Measurements from ENCODE around the gene PLN. TPM values are rescaled to one million over a fixed set of nuclear protein-coding genes. Genes with fewer than 3 reads are reported as not detected.

The PLN gene
- total and polyA plus RNA-seq, 9 of the 15 experiments (the other 6 are each of a cell fraction or from before 2014, with no cell fraction given): 0.03 to 0.30 (median 0.03) TPM; not detected in 6

- TF ChIP-seq CREB5 (CRISPR knock-in tag; IDR thresholded peaks at IDR 0.05) (no peak), MAZ (CRISPR knock-in tag; conservative IDR thresholded peaks at IDR 0.05 in 1 of 2, IDR thresholded peaks at IDR 0.05 in 1 of 2) (no peak), ELF1 (tag; IDR thresholded peaks at IDR 0.05) (no peak), KLF6 (CRISPR knock-in tag; IDR thresholded peaks at IDR 0.05; ENCODE audit: borderline replicate concordance) (no peak), SNIP1 (IDR thresholded peaks at IDR 0.05; ENCODE audit: low read depth) (no peak), ARID4B (CRISPR knock-in tag; IDR thresholded peaks at IDR 0.05) (no peak), MTA2 (IDR thresholded peaks at IDR 0.05; ENCODE audit: low read depth) (peak; percentile 49; the same call in 1 of the 2 replicates), HDAC1 (IDR thresholded peaks at IDR 0.05) (0 out of 4 replicates have a peak, but pooled peaks of 1 of the 2 experiments have one; percentile 18), GABPA (tag; conservative IDR thresholded peaks at IDR 0.05; ENCODE audit: low read depth) (no peak), ZNF695 (CRISPR knock-in tag; IDR thresholded peaks at IDR 0.05) (no peak), PRPF4 (IDR thresholded peaks at IDR 0.05; ENCODE audit: insufficient read depth, low read depth, low read length, poor library complexity, severe bottlenecking) (no peak), MECOM (CRISPR knock-in tag; IDR thresholded peaks at IDR 0.05) (0 out of 2 replicates have a peak, but pooled peaks have one; percentile 46), NEUROD1 (IDR thresholded peaks at IDR 0.05; ENCODE audit: borderline replicate concordance, low read depth, low read length, partially characterized antibody) (no peak), ZNF583 (CRISPR knock-in tag; IDR thresholded peaks at IDR 0.05) (no peak), PHB2 (IDR thresholded peaks at IDR 0.05; ENCODE audit: low read depth) (no peak), NUFIP1 (IDR thresholded peaks at IDR 0.05; ENCODE audit: partially characterized antibody) (no peak), POLR2AphosphoS5 (IDR thresholded peaks at IDR 0.05; ENCODE audit: control insufficient read depth, insufficient read depth, low read depth, low read length) (no peak), FOXM1 (IDR thresholded peaks at IDR 0.05; ENCODE audit: low read depth) (no peak), FOXM1 (CRISPR knock-in tag; IDR thresholded peaks at IDR 0.05; ENCODE audit: low read depth) (no peak), SPI1 (IDR thresholded peaks at IDR 0.05; ENCODE audit: borderline replicate concordance, low read depth, low read length) (no peak), E2F5 (CRISPR knock-in tag; IDR thresholded peaks at IDR 0.05) (no peak), DACH1 (IDR thresholded peaks at IDR 0.05; ENCODE audit: partially characterized antibody) (peak; percentile 18), SLC30A9 (CRISPR knock-in tag; IDR thresholded peaks at IDR 0.05) (no peak)
Observed at GRCh38 chr6:118536478-118536877, 11.6 kb upstream of the PLN start (continued).
